HG03354 (cell line): Measurements from ENCODE around the gene ATP8B3.

Source experiments
- ATAC-seq: cut with Tn5 transposase; IDR thresholded peaks from one replicate; pipeline ENCODE4 v1.9.1; 2021; ENCODE audit warnings: mild to moderate bottlenecking; ENCODE audit not compliant: unreplicated experiment, poor library complexity, severe bottlenecking

Gene ATP8B3

GRCh38 chr19:1850809-1851653, 39.0 kb upstream of the ATP8B3 start:
- no peak for ATAC-seq

GRCh38 chr19:1849886-1850398, 37.9 kb upstream of the ATP8B3 start:
- ATAC-seq, result no peak

DNA sequence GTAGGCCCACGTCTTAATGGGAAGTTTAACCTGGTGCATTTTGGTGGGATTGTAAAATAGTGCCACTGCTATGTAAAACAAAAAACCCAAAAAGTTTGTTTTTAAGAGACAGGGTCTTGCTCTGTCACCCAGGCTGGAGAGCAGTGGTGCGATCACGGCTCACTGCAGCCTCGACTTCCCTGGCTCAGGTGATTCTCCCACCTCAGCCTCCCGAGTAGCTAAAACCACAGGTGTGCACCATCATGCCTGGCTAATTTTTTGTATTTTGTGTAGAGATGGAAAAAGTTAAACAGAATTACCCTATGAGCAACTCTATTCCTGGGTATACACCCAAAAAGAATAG, 37.0 kb upstream of the ATP8B3 start:
- no peak for ATAC-seq

GRCh38 chr19:1848399-1849131, 36.5 kb upstream of the ATP8B3 start, which contains the start of gene REXO1:
Gene REXO1 (minus strand): TSS chr19:1848483. CDS start chr19:1848358, 125 bp downstream.
- peak; percentile 72 for ATAC-seq

DNA sequence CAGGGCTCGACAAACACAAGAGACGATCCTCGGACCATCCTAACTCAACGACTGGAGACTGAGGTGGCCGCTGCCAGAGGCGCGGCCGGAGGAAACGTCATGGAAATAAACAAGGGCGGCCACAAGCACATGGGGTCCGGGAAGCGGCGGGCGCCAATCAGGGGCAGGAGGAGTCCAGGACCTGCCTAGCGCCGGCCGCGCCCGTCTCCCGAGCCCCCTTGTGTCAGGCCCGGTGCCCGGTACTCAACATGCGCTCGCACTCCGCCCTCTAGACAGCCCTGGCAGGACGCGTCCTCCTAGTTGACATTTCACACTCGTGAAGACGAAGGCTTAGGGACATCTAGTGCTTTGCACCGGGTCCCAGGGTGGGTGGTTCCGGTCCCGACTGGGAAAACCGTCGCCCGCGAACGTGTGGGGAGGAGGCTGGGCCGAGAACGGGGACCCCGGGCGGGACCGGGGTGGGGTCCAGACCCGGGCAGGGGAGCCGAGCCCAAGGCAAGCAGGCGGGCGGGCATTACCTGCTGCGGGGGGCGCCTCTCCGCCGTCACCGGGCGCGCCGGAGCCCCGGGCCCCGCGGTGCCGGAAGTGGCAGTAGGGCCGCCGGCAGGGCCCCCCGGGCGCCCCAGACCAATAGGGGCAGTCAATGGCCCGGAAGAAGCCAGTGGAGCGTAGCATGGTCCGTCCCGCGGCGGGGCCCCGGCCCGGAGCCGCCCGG, 35.8 kb upstream of the ATP8B3 start:
- peak; percentile 33 for ATAC-seq

GRCh38 chr19:1847348-1847683, 35.2 kb upstream of the ATP8B3 start:
- ATAC-seq, result no peak

- no peak for ATAC-seq
Measured at GRCh38 chr19:1846517-1847204, 34.6 kb upstream of the ATP8B3 start.

- ATAC-seq, result no peak
Measured at GRCh38 chr19:1845642-1846041, 33.6 kb upstream of the ATP8B3 start.

GRCh38 chr19:1845125-1845515, 33.0 kb upstream of the ATP8B3 start:
- no peak for ATAC-seq

DNA sequence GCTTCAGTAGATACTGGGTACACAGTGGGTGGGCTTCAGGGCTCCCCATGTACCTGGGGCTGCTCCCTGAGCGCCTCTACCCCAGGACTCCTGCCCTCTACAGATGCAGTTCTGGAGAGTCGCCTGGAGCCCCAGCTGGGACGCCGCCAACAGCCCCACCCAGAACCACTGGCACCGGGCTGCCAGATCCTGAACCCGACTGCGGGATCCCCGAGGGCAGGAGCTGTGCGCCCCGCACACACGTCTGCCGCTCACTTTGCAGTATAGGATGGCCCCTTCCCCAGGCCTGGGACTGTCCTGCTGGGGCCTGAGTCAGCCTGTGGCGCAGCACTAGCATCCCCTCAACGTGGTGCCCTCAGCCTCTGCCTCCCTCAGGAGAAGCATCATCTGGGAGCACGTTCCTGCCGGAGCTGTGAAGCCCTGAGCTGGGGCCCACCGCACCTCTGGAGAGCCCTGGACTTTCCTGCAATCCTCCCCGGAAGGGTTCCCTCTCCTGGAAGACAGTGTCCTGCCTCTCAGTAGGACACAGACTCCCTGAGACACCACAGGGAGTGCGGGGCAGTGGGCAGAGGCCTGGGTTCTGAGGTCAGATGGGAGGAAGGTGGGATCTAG, 32.5 kb upstream of the ATP8B3 start:
- ATAC-seq, result no peak

DNA sequence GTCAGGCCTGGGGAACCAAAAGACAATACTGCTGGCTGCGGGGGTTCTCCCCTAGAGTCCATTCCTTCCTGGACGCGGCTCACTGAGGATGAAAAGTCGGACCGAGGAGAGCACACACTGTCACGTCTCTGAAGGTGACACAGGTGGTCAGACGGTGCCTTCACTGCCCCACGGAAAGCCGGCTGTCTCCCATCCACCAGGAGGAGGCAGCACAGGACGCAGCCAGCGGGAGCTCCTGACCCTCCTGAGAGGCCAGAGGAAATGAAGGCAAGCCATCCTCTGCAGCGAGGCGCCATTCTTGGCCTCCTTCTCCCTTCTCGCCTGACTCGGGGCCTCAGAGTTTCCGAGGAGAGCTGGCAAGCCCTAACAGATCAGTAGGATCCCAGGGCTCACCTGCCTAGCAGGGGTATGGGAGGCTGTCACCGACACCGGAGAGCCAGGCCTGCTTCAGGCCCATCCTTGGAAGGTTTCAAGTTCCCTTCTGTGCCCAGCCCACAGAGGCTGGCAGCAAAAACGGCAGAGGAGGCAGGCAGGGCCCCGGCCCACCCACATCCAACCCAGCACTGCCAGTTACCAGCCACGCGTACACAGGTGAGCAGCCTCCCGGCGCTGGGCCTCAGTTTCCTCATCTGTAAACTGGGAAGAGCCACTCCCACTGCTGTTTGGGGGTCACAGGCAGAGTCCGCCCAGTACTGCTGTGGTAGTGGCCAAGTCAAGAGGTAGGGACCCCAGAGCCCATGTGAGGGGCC, 31.7 kb upstream of the ATP8B3 start:
- no peak for ATAC-seq

DNA sequence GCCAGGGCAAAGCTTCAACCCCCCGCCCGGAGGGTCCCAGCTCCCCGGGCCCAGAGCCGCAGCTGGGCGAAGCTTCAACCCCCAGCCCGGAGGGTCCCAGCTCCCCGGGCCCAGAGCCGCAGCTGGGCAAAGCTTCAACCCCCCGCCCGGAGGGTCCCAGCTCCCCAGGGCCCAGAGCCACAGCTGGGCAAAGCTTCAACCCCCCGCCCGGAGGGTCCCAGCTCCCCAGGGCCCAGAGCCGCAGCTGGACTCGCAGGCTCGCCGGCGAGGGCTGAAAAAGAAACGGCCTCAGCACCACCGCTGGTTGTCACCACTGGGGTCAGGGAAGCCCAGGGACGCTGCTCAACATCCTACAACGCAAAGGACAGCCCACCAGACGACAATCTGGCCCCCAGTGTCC, 31.0 kb upstream of the ATP8B3 start:
- ATAC-seq, result no peak

GRCh38 chr19:1841209-1841924, 29.3 kb upstream of the ATP8B3 start:
- ATAC-seq, result no peak

GRCh38 chr19:1840541-1841115, 28.6 kb upstream of the ATP8B3 start:
- ATAC-seq, result no peak

DNA sequence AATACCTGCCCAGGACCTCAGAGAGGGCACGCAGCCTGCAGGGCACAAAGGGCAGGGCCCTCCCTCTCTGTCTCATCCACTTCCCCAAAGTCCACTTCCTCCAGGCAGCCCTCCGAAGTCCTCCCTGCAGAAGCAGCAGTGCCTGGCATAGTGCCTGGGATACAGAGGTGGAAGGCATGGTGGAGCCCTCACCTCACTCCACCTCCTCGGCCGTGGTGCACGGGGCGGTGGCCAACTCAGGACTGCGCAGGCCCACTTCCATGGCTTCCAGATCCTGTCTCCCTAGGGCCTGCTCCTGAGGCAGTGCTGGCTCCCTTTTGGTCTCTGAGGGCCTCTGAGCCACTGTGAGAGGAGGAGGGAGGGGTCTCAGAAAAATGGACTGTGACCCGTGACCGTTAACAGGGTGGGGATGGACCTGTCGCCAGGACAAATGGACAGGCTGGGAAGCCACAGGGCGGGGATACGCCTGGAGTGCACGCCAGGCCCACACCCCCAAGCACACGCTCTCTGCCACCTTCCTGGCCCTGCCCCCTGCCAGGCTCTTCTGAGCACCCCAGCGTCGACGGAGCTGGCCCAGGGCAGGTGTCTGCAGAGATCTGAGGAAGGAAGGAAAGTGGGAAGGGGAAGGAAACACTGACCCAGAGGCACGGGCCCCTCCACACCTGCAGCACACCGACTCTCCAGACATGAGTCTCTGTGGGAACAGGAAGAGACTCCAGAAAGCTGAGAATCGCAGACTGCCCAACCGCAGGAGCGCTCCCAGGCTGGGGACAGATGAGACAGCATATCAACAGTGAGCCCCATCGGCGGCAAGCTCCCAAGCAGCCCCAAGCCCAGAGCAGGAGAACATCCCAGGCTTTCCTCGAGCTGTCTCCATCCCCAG, 27.8 kb upstream of the ATP8B3 start:
- no peak for ATAC-seq

DNA sequence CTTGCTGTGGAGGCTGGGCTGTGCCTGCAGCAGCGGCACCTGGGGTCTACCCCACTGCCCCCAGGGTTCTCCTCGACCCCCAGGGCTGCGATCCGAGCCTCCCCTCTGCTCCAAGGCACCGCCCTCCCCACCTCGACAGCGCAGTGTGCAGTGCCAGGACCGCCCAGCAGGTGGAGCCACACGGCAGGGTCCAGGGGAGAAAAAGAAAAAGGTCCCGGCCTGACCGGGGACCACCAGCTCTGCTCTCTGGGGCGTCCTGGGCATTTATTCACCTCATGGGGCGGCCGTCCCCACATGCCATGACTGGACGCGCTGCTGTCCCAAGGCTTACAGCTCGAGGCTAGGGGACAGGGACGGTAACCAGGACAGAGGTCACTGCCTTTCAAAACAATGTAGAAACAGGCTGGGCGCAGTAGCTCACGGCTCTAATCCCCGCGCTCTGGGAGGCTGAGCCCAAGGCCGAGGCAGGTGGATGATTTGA, 25.6 kb upstream of the ATP8B3 start:
- no peak for ATAC-seq

GRCh38 chr19:1837222-1837565, 25.1 kb upstream of the ATP8B3 start:
- ATAC-seq, result no peak
